Stimulated activated CD4-positive, alpha-beta T cell treated with anti-CD3 and anti-CD28 coated beads, TNF-alpha, amount 100 ng/mL, for 24 hours (primary cell): Measurements from ENCODE around the gene CHMP2A.
"Not testable (repeated sequence)": the region's sequence is repeated elsewhere in the genome, so short reads cannot be mapped to it uniquely, and the experiment has no call there.

Experiments used
- DNase-seq, 3 experiments: peaks; one replicate each; pipeline ENCODE4 v3.0.0-alpha.2; 2020; ENCODE audit warnings: low read depth in 3 of 3

The CHMP2A gene

DNA sequence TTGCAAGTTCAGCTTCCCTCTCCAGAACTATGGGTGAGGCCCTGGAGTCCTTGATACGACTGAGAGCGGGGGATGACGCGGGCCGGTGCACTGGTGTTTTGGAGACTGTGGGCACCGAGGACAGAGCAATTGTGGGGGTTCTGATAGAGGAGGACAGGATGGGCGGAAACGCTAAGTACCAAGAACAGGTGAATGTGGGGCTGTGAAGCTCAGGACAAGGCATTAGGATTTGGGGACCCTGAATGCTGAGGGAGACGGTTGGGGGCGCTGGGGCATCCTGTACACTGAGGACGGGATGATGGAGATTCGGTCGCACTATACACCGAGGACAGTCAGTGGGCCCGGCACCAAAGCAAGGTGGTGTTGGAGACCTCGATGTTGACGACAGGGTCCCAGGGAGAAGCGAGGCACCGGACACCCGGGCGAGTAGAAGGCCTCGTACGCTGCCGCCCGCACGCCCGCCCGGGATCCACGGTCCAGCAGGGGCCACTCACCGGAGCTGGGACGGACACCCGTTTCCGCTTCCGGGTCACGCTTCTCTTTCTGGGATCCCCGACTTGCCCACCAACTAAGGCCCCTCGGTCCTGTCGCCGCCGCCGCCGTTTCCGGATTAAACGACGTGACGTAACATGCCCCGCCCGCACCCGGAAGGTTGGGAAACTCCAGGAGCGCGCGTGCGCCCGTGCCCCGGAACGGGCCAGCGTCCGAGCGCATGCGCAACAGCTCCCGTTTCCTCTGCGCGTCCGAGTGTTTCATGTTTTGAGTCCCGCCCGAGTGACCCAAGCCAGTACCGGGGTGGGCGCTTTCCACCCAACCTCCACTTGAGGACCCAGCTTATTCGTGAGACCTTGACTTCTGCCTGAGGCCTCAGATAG is at the start of gene CHMP2A:
Gene CHMP2A, minus strand, starts transcription at position 612 of the 875 bp plus-strand sequence. CDS start 893 bp downstream, outside the sequence.
- peak; percentile 96 to 98 (median 98) for DNase-seq

DNA sequence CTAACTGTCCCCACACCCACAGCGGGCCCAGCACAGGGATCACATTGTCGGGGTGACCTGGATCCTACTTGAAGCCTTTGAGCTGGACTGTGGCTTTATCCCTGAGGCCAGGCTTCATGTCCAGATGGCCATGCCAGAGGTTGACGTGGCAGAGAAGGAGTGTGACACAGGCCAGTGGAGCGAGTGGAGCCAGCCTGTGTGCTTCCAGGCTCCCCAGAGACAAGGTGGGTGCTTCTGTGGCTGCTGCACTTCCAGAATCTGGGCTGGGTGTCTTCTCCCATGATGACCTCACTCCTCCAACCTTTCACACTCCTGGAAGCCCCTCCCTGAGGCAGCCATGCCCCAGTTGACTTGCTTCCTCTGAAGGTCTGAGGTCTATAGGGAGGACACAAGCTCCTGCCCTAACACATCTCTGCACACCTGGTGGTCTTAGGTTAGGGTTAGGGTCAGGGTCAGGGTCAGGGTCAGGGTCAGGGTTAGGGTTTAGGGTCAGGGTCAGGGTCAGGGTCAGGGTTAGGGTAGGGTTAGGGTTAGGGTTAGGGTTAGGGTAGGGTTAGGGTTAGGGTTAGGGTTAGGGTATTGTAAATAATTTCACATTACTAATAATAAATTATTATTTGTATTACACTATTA is 31.3 kb upstream of the CHMP2A start:
- DNase-seq, result no peak

GRCh38 chr19:58585442-58586132 is 30.7 kb upstream of the CHMP2A start:
- no peak for DNase-seq

DNA sequence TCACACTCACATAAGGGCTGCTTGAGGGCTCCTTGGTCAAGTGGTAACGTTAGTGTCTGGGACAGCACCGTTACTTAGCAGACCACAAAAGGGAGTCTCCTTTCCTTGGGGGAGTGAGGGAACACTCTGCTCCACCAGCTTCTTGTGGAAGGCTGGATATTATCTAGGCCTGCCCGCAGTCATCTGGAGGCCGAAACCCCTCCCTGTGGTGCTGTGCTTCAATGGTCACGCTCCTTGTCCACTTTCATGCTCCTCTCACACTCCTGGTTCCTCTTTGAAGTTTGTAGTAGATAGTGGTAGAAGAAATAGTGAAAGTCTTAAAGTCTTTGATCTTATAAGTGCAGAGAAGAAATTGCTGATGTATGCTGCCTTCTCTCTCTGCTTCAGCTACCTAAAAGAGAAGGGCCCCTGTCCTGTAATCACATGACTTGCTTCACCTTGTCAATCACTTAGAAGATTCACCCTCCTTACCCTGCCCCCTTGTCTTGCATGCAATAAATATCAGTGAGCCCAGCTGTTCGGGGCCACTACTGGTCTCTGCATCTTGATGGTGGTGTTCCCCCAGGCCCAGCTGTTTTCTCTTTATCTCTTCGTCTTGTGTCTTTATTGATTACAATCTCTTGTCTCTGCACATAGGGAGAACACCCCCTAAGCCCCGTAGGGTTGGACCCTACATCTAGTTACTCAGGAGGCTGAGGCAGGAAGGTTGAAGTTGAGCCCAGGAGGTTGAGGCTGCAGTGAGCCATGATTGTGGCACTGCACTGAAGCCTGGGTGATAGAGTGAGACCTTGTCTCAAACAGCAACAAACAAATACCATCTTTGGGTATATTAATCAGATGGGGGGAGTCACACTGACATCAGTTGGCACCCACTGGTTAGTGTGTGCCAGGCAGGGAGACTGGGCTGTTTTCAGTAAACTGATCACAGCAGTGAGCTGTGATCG is 29.9 kb upstream of the CHMP2A start:
- DNase-seq, result no peak

DNA sequence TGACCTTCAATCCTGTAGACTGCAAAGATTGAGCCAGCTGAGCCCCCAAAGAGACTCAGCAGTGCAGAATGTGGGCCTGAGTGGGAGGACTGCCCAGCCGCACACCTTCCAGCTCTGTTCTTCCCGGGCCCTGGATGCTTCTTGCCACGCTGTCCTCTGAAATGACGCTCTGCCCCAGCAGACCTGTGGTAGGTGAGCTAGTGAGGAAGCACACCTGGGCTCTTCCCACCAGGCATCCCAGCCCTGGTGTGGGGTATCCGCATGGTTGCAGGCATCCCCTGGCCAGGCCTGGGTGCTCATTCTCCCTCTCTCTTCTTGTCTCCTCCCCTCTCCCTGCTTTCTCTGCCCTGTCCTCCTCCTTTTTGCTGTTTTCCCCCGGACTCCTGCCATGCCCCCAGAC is 28.1 kb upstream of the CHMP2A start:
- no peak for DNase-seq

- DNase-seq, result peak; percentile 80 to 90 (median 80)
These were observed 26.6 kb upstream of the CHMP2A start for GRCh38 chr19:58581227-58582141.

DNA sequence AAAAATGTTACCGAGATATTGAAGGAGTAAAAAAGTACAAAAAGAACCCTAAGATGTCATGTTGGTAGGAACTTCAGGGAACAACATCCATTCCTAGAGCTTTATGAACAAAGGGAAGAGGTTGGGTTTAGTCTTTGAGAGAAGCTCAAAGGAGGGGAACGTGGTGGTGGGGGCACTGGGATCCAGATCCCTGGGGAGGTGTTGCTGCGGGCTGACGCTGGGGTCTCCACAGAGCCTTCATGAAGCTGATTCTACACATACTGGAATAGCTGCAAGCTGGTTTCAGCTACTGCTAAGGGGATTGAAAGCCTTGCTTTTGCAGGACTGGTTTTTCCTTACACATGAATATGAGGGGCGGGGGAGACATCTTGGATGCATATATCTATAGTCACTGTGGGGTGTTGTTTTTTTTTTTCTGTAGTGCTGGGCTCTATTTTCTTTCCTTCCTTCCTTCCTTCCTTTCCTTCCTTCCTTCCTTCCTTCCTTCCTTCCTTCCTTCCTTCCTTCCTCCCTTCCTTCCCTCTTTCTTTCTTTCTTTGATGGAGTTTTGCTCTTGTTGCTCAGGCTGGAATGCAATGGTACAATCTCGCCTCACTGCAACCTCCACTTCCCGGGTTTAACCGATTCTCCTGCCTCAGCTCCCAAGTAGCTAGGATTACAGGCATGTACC is 24.7 kb upstream of the CHMP2A start:
- DNase-seq, result no peak

GRCh38 chr19:58578012-58578925 is 23.4 kb upstream of the CHMP2A start:
- DNase-seq, result no peak

DNA sequence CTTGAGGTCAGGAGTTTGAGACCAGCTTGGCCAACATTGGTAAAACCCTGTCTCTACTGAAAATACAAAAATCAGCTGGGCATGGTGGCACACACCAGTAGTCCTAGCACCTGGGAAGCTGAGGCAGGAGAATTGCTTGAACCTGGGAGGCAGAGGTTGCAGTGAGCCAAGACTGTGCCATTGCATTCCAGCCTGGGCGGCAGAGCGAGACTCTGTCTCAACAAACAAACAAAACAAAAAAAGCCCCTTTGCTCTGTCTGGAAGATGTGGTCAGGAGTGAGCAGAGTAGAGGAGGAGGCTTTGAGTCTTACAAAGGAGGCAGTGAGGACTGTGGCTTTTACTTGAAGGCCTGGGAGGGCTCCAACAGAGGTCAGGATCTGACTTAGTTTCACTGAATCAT is 22.7 kb upstream of the CHMP2A start:
- DNase-seq, result not testable (repeated sequence)

DNA sequence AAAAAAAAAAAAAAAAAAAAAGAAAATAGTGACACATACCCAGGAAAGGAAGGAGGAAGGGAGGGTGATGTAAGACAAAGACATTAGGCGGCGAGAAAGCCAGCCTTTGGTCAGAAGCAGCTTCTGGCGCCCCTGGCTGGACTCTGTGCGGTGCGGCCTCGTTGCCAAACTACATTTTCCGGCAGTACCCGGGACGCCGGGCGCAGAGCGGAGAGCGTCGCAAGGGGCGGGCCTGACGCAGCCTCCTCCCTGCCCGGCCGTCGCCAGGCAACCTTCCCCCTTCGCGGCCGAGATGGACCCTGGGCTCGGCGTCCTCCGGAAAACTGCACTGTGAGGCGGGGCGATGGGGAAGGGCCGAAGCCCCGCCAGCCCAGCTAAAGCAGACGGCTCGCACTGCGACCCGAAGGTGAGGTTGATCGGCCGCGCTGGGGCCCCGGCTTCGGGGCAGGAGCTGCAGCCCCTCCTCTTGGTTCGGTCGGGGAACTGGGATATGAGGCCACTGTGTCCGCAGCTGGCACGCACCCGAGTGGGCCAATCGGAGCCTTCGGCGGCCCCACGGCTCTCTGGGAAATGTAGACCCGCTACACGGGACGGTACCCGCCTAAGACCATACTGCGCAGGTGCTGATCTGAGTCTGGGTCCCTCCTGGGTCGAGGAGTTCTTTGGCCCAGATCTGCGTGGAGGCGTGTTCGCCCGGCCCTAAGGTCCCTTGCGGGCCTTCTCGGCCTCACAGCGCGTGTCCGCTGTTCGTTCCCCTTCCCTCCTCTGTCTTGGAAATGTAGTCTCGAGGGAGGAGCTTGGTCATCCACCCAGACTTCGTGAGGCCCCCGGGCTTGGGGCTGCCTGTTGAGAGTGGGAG is 20.5 kb upstream of the CHMP2A start:
- DNase-seq, result peak in 2 of 3 experiments; percentile 57 to 83

GRCh38 chr19:58573658-58574164 is 18.8 kb upstream of the CHMP2A start:
- no peak for DNase-seq

DNA sequence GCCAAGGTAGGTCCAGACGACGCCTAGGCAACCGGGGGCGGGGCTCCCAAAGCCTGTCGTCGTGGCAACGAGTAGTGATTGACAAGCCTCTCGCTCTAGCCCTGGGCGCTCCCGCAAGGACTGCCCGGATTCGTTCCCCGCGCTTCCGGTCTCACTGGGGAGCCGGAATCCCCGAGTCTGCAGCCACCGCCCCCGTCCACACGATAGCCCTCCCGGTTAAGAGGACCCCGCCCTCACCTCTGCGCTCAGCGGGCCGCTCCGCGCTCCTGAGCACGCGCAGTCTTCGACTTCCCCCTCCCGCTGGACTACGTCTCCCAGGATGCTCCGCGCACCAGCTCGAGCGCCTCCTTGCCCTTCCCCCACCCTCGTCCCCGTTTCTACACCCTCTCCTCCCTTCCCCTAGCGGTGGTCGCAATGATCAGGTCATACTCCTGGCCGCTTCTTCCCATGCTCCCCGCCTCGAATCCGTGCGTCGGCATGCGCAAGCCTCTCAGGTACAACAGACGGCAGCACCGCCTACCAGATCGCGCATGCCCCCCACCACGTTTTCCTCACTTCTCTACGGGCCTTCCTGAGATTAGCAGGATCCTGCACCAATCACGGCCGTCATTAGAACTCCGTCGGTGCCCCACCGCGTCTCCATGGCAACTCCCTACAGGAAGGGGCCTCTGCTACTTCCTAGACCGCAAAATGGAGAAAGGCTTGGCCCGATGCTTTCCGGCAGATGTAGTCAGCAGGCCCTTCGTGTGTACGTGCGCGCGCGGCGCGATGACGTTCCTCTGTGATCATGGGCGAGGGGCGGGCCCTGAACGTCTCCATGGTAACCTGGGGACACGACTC is 18.1 kb upstream of the CHMP2A start, which contains the start of gene MZF1:
Gene MZF1, minus strand, starts transcription at position 518 of the 840 bp plus-strand sequence. CDS start 1,946 bp downstream, outside the sequence.
- DNase-seq, result peak; percentile 98 to 99 (median 99)

- DNase-seq, result no peak
These were observed 17.3 kb upstream of the CHMP2A start for GRCh38 chr19:58572026-58572817.

DNA sequence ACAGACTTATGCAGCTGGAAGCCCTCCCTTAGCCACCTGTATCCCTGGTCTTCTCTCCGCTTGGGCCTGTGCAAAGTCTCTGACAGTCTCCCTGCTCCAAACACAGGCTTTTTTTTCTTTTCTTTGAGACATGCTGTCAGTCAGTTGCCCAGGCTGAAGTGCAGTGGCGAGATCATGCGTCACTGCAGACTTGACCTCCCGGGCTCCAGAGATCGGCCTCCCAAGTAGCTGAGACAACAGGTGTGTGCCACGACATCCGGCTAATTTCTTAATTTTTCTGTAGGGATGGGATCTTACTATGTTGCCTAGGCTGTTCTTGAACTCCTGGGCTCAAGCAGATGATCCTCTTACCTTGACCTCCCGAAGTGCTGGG is 16.7 kb upstream of the CHMP2A start:
- no peak for DNase-seq

GRCh38 chr19:58570770-58571574 is 16.1 kb upstream of the CHMP2A start:
- DNase-seq, result no peak
